ENCODE results near the gene NBEAL1. TPM values are rescaled to one million over a fixed set of nuclear protein-coding genes. Genes with fewer than 3 reads are reported as not detected.

The NBEAL1 gene
- total RNA-seq, 4 donors from 2014 or later = 20.8 to 53.1 (median 34.0) TPM

- H3K4me1 ChIP-seq = peaks cover 0 to 37% (median 0%) of the 10 kb centered on the region in 3 donors
- no peaks in the 10 kb centered on the region for H3K27me3 ChIP-seq
- H3K4me3 ChIP-seq = no peak overlapping the region
- H3K27ac ChIP-seq = no peak overlapping the region
- peaks cover 0 to 6% of the 10 kb centered on the region in 2 donors for H3K36me3 ChIP-seq
- TF ChIP-seq POLR2AphosphoS5 (IDR thresholded peaks at IDR 0.05) (no peak), EP300 (IDR thresholded peaks at IDR 0.05) (no peak)
- H3K9me3 ChIP-seq = no peaks in the 10 kb centered on the region
- ATAC-seq = no peak
Observed at GRCh38 chr2:203025592-203025991, 10.9 kb downstream of the NBEAL1 start.

DNA sequence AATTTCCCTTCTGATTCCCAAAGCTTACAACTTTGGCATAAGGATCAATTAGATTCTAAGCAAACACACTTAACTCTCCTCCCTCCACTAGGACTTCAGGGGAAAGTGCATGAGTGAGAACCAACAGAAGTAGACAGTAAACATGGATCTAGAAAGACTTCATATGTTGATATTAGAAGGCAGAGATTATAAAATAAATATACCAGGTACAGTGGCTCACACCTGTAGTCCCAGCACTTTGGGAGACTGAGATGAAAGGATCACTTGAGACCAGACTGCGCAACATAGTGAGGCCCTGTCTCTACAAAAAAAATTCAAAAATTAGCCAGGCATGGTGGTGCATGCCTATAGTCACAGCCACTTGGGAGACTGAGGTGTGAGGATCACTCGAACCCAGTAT is 15.9 kb downstream of the NBEAL1 start:
- TF ChIP-seq EP300 (IDR thresholded peaks at IDR 0.05) (no peak), POLR2A (IDR thresholded peaks at IDR 0.05) (no peak), POLR2AphosphoS5 (IDR thresholded peaks at IDR 0.05) (no peak), CTCF (IDR thresholded peaks at IDR 0.05) (no peak)
- peaks cover 0 to 3% (median 0%) of the 10 kb centered on the region in 3 donors for H3K9me3 ChIP-seq
- WGBS, 2 donors (ENCODE audit: low coverage in 1 of 2) = 97 to 100% methylated on average over 1 to 2 of the region's 2 CpGs
- no peaks in the 10 kb centered on the region for H3K27me3 ChIP-seq
- peaks cover 0 to 21% (median 0%) of the 10 kb centered on the region in 3 donors for H3K4me1 ChIP-seq
- no peak for ATAC-seq
- no peak overlapping the region for H3K4me3 ChIP-seq
- H3K27ac ChIP-seq = no peak overlapping the region
- peaks cover 0 to 6% of the 10 kb centered on the region in 2 donors for H3K36me3 ChIP-seq

DNA sequence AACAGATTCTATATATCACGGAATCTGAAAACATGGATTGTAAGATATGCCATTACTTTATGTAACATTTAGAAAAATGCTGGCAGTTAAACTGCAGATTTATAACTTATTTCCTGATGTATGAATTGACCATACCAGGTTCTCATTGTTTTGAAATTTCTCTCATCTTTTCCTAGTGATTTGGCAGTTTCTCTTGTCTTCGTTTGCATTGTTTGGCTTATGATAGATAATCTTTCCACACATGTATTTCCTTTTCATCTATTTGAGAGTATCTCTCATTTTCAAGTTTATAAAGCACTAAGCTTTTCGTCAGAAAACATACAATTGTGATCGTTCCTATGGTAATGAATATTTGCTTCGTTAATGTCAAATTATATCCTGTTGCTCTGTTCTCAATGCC is 16.3 kb downstream of the NBEAL1 start:
- 75 to 78% methylated on average over 5 of the region's 5 CpGs for whole genome bisulfite sequencing, 2 donors (ENCODE audit: low coverage in 1 of 2)
- Histone ChIP-seq H3K36me3 (peaks cover 0 to 6% of the 10 kb centered on the region in 2 donors), H3K4me1 (peaks cover 0 to 22% (median 3%) of the 10 kb centered on the region in 3 donors), H3K27me3 (no peaks in the 10 kb centered on the region), H3K4me3 (no peak overlapping the region), H3K9me3 (peaks cover 0 to 3% (median 0%) of the 10 kb centered on the region in 3 donors), H3K27ac (no peak overlapping the region)
- TF ChIP-seq EP300 (IDR thresholded peaks at IDR 0.05) = no peak
- no peak for TF ChIP-seq POLR2A (IDR thresholded peaks at IDR 0.05)
- no peak for TF ChIP-seq CTCF (IDR thresholded peaks at IDR 0.05)
- no peak for TF ChIP-seq POLR2AphosphoS5 (IDR thresholded peaks at IDR 0.05)
- no peak for ATAC-seq

- TF ChIP-seq POLR2AphosphoS5 (IDR thresholded peaks at IDR 0.05) (no peak), EP300 (IDR thresholded peaks at IDR 0.05) (no peak), POLR2A (IDR thresholded peaks at IDR 0.05) (no peak), CTCF (IDR thresholded peaks at IDR 0.05) (no peak)
- ATAC-seq = no peak
- Histone ChIP-seq H3K27ac (no peak overlapping the region), H3K27me3 (no peaks in the 10 kb centered on the region), H3K4me3 (no peak overlapping the region), H3K9me3 (peaks cover 0 to 3% (median 0%) of the 10 kb centered on the region in 3 donors), H3K36me3 (no peaks in the 10 kb centered on the region), H3K4me1 (peaks cover 0 to 38% (median 3%) of the 10 kb centered on the region in 3 donors)
Observed at GRCh38 chr2:203033395-203033794, 18.7 kb downstream of the NBEAL1 start.

DNA sequence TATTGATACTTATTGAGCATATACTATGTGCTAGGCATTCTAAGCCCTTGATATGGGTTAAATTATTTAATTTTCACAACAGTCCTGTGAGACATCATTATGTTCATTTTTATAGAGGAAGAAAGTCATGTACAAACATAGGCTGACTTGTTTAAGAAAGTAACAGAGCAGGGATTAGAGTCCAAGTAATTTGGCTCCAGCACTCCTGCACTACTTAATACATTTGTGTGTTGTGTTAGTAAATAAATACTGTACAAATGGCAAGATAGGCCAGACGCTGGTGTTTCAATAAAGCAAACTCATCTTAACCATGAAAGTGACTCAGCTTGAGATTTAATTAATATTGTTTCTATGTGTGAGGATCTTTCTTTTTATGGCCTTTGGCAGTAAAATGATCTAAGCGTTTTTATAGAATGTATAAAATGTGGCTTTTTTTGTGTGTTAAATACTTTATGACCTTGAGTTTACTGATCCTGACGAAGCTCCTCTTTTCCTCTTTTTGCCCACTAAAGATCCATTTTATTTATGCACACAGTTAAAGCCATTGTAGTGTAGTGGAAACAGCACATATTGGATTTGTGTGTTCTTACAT is 21.3 kb downstream of the NBEAL1 start:
- TF ChIP-seq POLR2AphosphoS5 (IDR thresholded peaks at IDR 0.05) (no peak), EP300 (IDR thresholded peaks at IDR 0.05) (no peak), CTCF (IDR thresholded peaks at IDR 0.05) (no peak), POLR2A (IDR thresholded peaks at IDR 0.05) (no peak)
- H3K4me1 ChIP-seq = peaks cover 0 to 33% (median 3%) of the 10 kb centered on the region in 3 donors
- H3K4me3 ChIP-seq = no peak overlapping the region
- no peak overlapping the region for H3K27ac ChIP-seq
- H3K36me3 ChIP-seq = no peaks in the 10 kb centered on the region
- 55 to 57% methylated on average over 3 of the region's 3 CpGs for WGBS, 2 donors (ENCODE audit: low coverage in 1 of 2)
- no peaks in the 10 kb centered on the region for H3K27me3 ChIP-seq
- no peak for ATAC-seq
- peaks cover 0 to 3% (median 0%) of the 10 kb centered on the region in 3 donors for H3K9me3 ChIP-seq
